HCT116 (cell line): ENCODE data around the gene MUC4.
"Not testable (repeated sequence)": the region's sequence is repeated elsewhere in the genome, so short reads cannot be mapped to it uniquely, and the experiment has no call there.

Experiments
- CTCF ChIP-seq, 3 experiments: fragments of 200-600 bp in 1 of 3; sonication (generic) in 1 of 3; IDR thresholded peaks in 2 of 3; conservative IDR thresholded peaks in 1 of 3; 2 replicates each; pipeline ENCODE4 v1.5.1; 2012 to 2017; ENCODE audit warnings: low read depth in 2 of 3, low read length in 2 of 3, antibody characterized with exemption in 1 of 3, borderline replicate concordance in 1 of 3, control low read depth in 1 of 3, mild to moderate bottlenecking in 1 of 3, mixed read lengths in 1 of 3, mixed run types in 1 of 3, moderate library complexity in 1 of 3; ENCODE audit not compliant: insufficient read depth in 1 of 3
- EGR1 ChIP-seq: IDR thresholded peaks from 2 replicates; pipeline ENCODE4 v1.6.1; 2012; ENCODE audit warnings: low read depth
- EZH2 ChIP-seq: fragments of 200-600 bp; sonication (generic); IDR thresholded peaks from 2 replicates; pipeline ENCODE4 v1.6.1; 2017; ENCODE audit warnings: antibody characterized with exemption, mixed run types
- JUND ChIP-seq: IDR thresholded peaks from 2 replicates; pipeline ENCODE4 v1.6.1; 2012
- POLR2A ChIP-seq: IDR thresholded peaks from 2 replicates; pipeline ENCODE4 v1.7.0; 2011; ENCODE audit warnings: borderline replicate concordance; ENCODE audit not compliant: insufficient read depth, insufficient read length; ENCODE audit errors: extremely low read depth
- POLR2AphosphoS5 ChIP-seq: IDR thresholded peaks from 2 replicates; pipeline ENCODE4 v1.6.1; 2011; ENCODE audit warnings: mild to moderate bottlenecking, low read depth, low read length, moderate library complexity
- SRF ChIP-seq: IDR thresholded peaks from 2 replicates; pipeline ENCODE4 v1.6.1; 2012; ENCODE audit warnings: low read depth
- ZBTB33 ChIP-seq: IDR thresholded peaks from 2 replicates; pipeline ENCODE4 v1.6.1; 2011; ENCODE audit warnings: mild to moderate bottlenecking, low read length, moderate library complexity; ENCODE audit not compliant: insufficient replicate concordance; ENCODE audit errors: extremely low read depth
- ZNF274 ChIP-seq: fragments of 200-500 bp; sonication (Bioruptor generic); IDR thresholded peaks from 2 replicates; pipeline ENCODE4 v1.6.1; 2014; ENCODE audit warnings: mild to moderate bottlenecking, low read depth, low read length, inconsistent platforms

- TF ChIP-seq CTCF (IDR thresholded peaks at IDR 0.05 in 2 of 3, conservative IDR thresholded peaks at IDR 0.05 in 1 of 3; ENCODE audit: borderline replicate concordance in 1 of 3, insufficient read depth in 1 of 3, low read depth in 2 of 3, low read length in 2 of 3); JUND; SRF; EGR1; ZNF274; EZH2; POLR2AphosphoS5; POLR2A; ZBTB33: not testable (repeated sequence)
These were observed 89.4 kb downstream of the MUC4 start for GRCh38 chr3:195722139-195722995.
